SK-N-MC (cell line): Measurements from ENCODE around the gene SLC43A3.

Experiments used
- EZH2 ChIP-seq: fragments of 200-600 bp; sonication (generic); IDR thresholded peaks from one replicate; pipeline ENCODE4 v1.6.1; 2017; ENCODE audit warnings: antibody characterized with exemption
- FOXP2 ChIP-seq: optimal IDR thresholded peaks from 2 replicates; pipeline ENCODE3; 2011; ENCODE audit warnings: mild to moderate bottlenecking, moderate library complexity; ENCODE audit not compliant: insufficient read depth; ENCODE audit errors: extremely low read length, control extremely low read depth

- TF ChIP-seq FOXP2 (no peak), EZH2 (no peak)
These were observed 58.1 kb downstream of the SLC43A3 start for GRCh38 chr11:57368845-57369232.
